ENCODE data around the gene UROD.

The UROD gene

DNA sequence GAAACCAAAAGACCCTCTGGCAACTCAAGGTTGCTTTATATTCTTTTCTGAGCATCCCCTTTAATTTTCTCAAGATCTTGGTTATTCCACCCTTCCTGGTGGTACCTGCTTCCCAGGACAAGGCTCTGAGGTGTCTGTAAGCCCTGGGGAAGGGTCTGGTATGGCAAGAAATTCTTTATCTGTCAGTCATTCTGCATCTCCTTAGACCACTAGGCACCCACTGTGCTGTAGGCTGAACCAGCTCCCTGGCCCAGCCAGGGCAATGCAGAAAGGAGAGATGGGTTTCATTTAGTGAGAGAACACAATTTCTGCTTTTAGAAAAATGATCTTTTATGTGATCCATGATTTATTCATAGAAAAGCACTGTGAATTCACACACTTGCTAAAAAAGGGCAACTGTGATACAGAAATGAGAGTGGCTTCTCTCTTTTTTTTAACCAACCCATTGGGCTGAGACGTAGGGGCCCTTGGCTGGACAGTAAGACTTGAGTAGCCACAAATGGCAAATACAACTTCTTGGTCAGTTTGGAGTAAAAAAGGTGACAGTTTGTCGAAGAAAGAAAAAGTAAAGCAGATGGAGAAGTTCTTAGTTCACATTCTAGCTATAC lies 4.1 kb downstream of the UROD start:
- H3K9me3 Mint-ChIP-seq: no peaks in the 10 kb centered on the region
- H3K4me3 Mint-ChIP-seq: no peak overlapping the region
- no peaks in the 10 kb centered on the region for H3K36me3 Mint-ChIP-seq (ENCODE audit: low read depth)
- peak overlapping the region; percentile 34 for H3K27ac Mint-ChIP-seq
- TF ChIP-seq, protein P1, sequence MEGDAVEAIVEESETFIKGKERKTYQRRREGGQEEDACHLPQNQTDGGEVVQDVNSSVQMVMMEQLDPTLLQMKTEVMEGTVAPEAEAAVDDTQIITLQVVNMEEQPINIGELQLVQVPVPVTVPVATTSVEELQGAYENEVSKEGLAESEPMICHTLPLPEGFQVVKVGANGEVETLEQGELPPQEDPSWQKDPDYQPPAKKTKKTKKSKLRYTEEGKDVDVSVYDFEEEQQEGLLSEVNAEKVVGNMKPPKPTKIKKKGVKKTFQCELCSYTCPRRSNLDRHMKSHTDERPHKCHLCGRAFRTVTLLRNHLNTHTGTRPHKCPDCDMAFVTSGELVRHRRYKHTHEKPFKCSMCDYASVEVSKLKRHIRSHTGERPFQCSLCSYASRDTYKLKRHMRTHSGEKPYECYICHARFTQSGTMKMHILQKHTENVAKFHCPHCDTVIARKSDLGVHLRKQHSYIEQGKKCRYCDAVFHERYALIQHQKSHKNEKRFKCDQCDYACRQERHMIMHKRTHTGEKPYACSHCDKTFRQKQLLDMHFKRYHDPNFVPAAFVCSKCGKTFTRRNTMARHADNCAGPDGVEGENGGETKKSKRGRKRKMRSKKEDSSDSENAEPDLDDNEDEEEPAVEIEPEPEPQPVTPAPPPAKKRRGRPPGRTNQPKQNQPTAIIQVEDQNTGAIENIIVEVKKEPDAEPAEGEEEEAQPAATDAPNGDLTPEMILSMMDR (IDR thresholded peaks at IDR 0.05): no peak
- no peak for DNase-seq
- H3K4me1 Mint-ChIP-seq: peaks cover 48% of the 10 kb centered on the region
- no peaks in the 10 kb centered on the region for H3K27me3 Mint-ChIP-seq (ENCODE audit: low read depth, poor library complexity)

DNA sequence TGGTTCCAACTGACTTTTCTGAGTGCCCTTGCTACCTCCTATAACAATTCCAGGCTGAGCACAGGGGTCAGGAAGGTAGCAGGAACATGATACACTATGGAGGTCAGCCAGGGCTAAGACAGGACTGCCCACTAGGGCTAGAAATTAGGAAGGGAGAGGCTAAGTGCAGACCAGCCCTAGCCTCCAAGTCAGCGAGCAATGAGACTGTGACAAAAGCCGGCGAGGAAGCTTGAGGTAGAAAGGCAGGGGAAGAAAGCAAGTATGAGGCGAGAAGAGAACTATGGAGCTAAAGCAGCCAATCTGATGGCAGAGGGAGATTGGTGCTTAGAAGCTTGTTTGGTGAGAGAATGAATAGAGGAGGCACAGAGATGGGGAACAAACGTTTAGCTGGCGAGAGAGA lies 4.7 kb downstream of the UROD start:
- TF ChIP-seq, protein P1 (IDR thresholded peaks at IDR 0.05): no peak
- H3K9me3 Mint-ChIP-seq: no peaks in the 10 kb centered on the region
- peak overlapping the region; percentile 44 for H3K27ac Mint-ChIP-seq
- H3K4me3 Mint-ChIP-seq: no peak overlapping the region
- DNase-seq: no peak
- H3K4me1 Mint-ChIP-seq: peaks cover 42% of the 10 kb centered on the region
- H3K36me3 Mint-ChIP-seq (ENCODE audit: low read depth): no peaks in the 10 kb centered on the region
- no peaks in the 10 kb centered on the region for H3K27me3 Mint-ChIP-seq (ENCODE audit: low read depth, poor library complexity)

DNA sequence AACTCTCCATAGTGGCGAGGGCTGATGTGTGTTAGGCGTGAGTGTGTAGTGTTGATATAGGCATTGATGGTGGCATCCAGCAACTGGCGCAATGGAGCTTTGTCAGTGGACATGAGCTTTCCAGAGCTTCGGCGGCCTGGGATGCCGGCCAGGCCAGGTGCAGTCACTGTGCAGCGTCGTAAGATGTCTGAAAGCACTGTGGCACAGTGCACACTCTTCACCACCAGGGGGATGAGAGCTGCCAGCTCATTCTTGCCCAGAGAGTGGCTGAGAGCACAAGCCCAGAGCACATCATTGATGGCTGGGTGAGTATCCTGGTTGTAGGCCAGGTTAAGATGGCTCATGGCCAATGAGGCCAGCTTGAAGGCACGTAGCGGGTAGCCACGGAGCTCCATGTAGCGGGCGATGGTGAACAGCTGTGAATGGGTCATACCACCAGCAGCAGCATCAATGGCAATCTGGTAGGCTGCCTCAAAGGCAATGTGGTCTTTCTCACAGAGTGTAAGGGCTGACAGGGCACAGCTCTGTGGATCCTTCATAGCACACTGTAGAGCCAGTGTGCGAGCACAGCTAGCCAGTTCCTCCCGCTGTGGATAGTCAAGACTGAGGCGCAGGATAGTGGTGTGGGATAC lies 6.7 kb downstream of the UROD start:
- H3K4me3 Mint-ChIP-seq: no peak overlapping the region
- DNase-seq: peak; percentile 63
- H3K9me3 Mint-ChIP-seq: peaks cover under 1% of the 10 kb centered on the region
- H3K4me1 Mint-ChIP-seq: peaks cover 23% of the 10 kb centered on the region
- H3K27me3 Mint-ChIP-seq (ENCODE audit: low read depth, poor library complexity): no peaks in the 10 kb centered on the region
- no peak overlapping the region for H3K27ac Mint-ChIP-seq
- H3K36me3 Mint-ChIP-seq (ENCODE audit: low read depth): no peaks in the 10 kb centered on the region
- TF ChIP-seq, protein P1 (IDR thresholded peaks at IDR 0.05): peak; percentile 72

DNA sequence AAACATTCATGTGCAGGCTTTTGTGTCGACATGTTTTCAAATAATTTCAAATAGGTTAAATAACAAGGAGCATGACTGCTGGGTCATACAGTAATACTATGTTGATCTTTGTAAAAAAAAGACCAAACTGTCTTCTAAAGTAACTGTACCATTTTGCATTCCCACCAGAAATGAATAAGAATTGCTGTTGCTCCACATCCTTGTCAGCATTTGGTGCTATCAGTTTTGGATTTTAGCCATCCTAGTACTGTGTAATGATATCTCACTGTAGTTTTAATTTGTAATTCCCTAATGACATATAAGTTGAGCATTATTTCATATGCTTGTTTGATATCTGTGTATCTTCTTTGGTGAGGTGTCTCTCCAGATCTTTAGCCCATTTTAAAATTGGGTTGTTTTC lies 11.6 kb downstream of the UROD start:
- Mint-ChIP-seq H3K4me1 (no peaks in the 10 kb centered on the region), H3K4me3 (no peak overlapping the region), H3K27me3 (ENCODE audit: low read depth, poor library complexity) (no peaks in the 10 kb centered on the region), H3K27ac (no peak overlapping the region), H3K9me3 (peaks cover 7% of the 10 kb centered on the region), H3K36me3 (ENCODE audit: low read depth) (no peaks in the 10 kb centered on the region)
- TF ChIP-seq, protein P1 (IDR thresholded peaks at IDR 0.05): no peak
- no peak for DNase-seq

DNA sequence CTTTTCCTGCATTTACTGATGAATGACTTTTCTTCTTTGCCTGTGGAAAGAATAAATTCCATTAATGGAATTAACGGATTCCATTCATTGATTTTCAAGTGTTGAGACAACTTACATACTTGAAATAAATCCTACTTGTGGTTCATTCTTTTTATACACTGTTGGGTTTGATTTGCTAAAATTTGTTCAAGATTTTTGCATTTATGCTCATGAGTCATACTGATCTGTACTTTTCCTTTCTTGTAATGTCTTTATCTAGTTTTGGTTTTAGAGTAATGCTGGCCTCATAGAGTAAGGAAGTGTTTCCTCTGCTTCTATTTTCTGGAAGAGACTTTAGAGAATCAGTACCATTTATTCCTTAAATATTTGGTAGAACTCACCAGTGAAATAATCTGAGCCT lies 14.4 kb downstream of the UROD start:
- H3K4me1 Mint-ChIP-seq: no peaks in the 10 kb centered on the region
- DNase-seq: no peak
- peaks cover 7% of the 10 kb centered on the region for H3K9me3 Mint-ChIP-seq
- H3K4me3 Mint-ChIP-seq: no peak overlapping the region
- no peak overlapping the region for H3K27ac Mint-ChIP-seq
- H3K27me3 Mint-ChIP-seq (ENCODE audit: low read depth, poor library complexity): no peaks in the 10 kb centered on the region
- TF ChIP-seq, protein P1 (IDR thresholded peaks at IDR 0.05): no peak
- peaks cover 6% of the 10 kb centered on the region for H3K36me3 Mint-ChIP-seq (ENCODE audit: low read depth)

DNA sequence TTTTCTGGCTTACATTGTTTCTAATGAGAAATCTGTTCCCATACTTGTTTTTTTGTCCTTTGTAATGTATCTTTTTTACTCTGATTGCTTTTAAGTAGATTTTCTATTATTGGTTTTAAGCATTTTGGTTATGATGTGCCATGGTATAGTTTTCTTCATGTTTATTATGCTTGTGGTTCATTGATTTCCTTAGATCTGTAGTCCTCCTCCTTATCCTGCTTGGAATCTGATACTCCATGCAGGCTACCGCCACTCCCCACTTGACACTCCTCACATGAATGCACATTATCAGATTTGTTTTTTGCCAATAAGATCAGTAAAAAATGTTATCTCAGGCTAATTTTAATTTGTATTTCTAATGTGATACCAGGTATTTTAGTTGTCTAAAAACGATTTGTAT lies 20.8 kb downstream of the UROD start:
- Mint-ChIP-seq H3K36me3 (ENCODE audit: low read depth) (peaks cover 27% of the 10 kb centered on the region), H3K27ac (no peak overlapping the region), H3K9me3 (no peaks in the 10 kb centered on the region), H3K4me3 (peak overlapping the region; percentile 4), H3K27me3 (ENCODE audit: low read depth, poor library complexity) (no peaks in the 10 kb centered on the region), H3K4me1 (peaks cover 15% of the 10 kb centered on the region)
- no peak for DNase-seq
- TF ChIP-seq, protein P1 (IDR thresholded peaks at IDR 0.05): no peak

Measured in nephron progenitor cell (in vitro differentiated cells).